CD4-positive, alpha-beta memory T cell (primary cell): ENCODE results near the gene LYRM4. TPM values are rescaled to one million over a fixed set of nuclear protein-coding genes. Genes with fewer than 3 reads are reported as not detected.

Experiments
- CTCF ChIA-PET: fragments of 350-600 bp; sonication (Branson Sonifier 250); formaldehyde crosslinking; loops from one replicate; lab custom pipeline; 2021; ENCODE audit warnings: inconsistent platforms; ENCODE audit not compliant: partially characterized antibody; lab: Charles Lee
- POLR2A ChIA-PET: fragments of 350-600 bp; sonication (Branson Sonifier 250); formaldehyde crosslinking; loops from one replicate; lab custom pipeline; 2021; ENCODE audit not compliant: partially characterized antibody; lab: Charles Lee
- DNase-seq, 5 donors: peaks; one replicate each; pipeline versions ENCODE4 v3.0.0 to v3.0.0-alpha.2; 2020 to 2022; ENCODE audit warnings: mixed read lengths in 1 of 5
- H3K27ac ChIP-seq: one replicate; pipeline ENCODE4 v1.7.0; 2013; ENCODE audit warnings: low read depth, low read length
- H3K27me3 ChIP-seq: 2 replicates; pipeline ENCODE4 v1.7.0; 2013; ENCODE audit warnings: mild to moderate bottlenecking, low read length, moderate library complexity; ENCODE audit not compliant: insufficient read depth
- H3K36me3 ChIP-seq: 2 replicates; pipeline ENCODE4 v1.7.0; 2013; ENCODE audit warnings: mild to moderate bottlenecking, low read length, moderate library complexity; ENCODE audit not compliant: insufficient read depth
- H3K4me1 ChIP-seq: 2 replicates; pipeline ENCODE4 v1.7.0; 2013; ENCODE audit warnings: mild to moderate bottlenecking, low read length, moderate library complexity; ENCODE audit not compliant: insufficient read depth
- H3K4me3 ChIP-seq, 2 donors: one replicate each; pipeline ENCODE4 v1.7.0; 2013; ENCODE audit warnings: low read length in 2 of 2, mild to moderate bottlenecking in 1 of 2
- H3K9me3 ChIP-seq, 2 donors: one replicate each; pipeline ENCODE4 v1.7.0; 2013; ENCODE audit warnings: low read length in 2 of 2, control low read depth in 1 of 2; ENCODE audit not compliant: control insufficient read depth in 1 of 2
- H3K27ac Mint-ChIP-seq, 7 donors: one replicate each; pipeline ENCODE4 v1.8.0; 2020 to 2021; ENCODE audit warnings: mixed read lengths in 7 of 7, mild to moderate bottlenecking in 6 of 7, inconsistent platforms in 3 of 7, moderate library complexity in 3 of 7
- H3K27me3 Mint-ChIP-seq, 2 donors: one replicate each; pipeline ENCODE4 v1.8.0; 2020 to 2021; ENCODE audit warnings: mixed read lengths in 2 of 2
- H3K36me3 Mint-ChIP-seq, 2 donors: one replicate each; pipeline ENCODE4 v1.8.0; 2020 to 2021; ENCODE audit warnings: mixed read lengths in 2 of 2, inconsistent platforms in 1 of 2, mild to moderate bottlenecking in 1 of 2
- H3K4me1 Mint-ChIP-seq, 4 donors: one replicate each; pipeline ENCODE4 v1.8.0; 2020 to 2021; ENCODE audit warnings: mixed read lengths in 4 of 4, mild to moderate bottlenecking in 1 of 4
- H3K4me3 Mint-ChIP-seq, 8 donors: one replicate each; pipeline ENCODE4 v1.8.0; 2020 to 2021; ENCODE audit warnings: mixed read lengths in 8 of 8, mild to moderate bottlenecking in 7 of 8, moderate library complexity in 6 of 8, inconsistent platforms in 3 of 8
- H3K9me3 Mint-ChIP-seq, 8 donors: one replicate each; pipeline ENCODE4 v1.8.0; 2020 to 2021; ENCODE audit warnings: mixed read lengths in 8 of 8, mild to moderate bottlenecking in 5 of 8, inconsistent platforms in 3 of 8, moderate library complexity in 1 of 8
- intact Hi-C: fragments of 100-400 bp; cut with micrococcal nuclease; formaldehyde crosslinking; loops from one replicate; pipeline ENCODE4 v1.15.1; 2023
- polyA plus RNA-seq, 2 donors: library from polyadenylated mRNA; unstranded; fragments of 300-500 nt; fragmentation: Illumina TruSeq; gene quantifications; one replicate each; pipeline ENCODE4 v1.2.3, GENCODE V29; 2021
- total RNA-seq, 2 experiments: library from RNA; stranded (reverse); gene quantifications; one replicate each; pipeline ENCODE4 v1.2.3, GENCODE V29; 2021

LYRM4 gene
- total and polyA plus RNA-seq, 4 experiments from 2014 or later: 10.6 to 26.4 (median 15.2) TPM

DNA sequence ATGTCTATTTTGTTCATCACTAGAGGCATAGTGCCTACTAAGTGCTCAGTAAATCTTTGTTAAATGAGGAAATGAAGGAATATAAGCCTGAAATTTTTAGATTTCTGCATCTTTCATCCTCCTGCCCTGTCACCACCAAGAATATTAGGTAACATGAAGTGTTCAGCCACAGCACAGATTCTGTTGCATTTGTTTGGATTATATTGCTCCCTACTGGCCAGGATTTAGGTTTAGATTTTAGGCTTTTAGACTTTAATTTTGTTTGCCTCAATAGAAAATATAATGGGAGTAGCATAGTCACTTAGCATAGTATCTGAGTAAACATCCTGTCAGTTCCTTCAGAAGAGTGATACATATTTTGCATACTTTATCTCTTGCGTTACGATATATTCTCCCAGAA is 14.7 kb upstream of the LYRM4 start:
- CTCF ChIA-PET: interaction anchor here (0.7 to 1.1 kb wide), 3 partner anchors 9 to 132 kb away, joined by 3 read pairs; no protein-coding TSS in a partner anchor
- intact Hi-C loops: no loop called here
- no peak overlapping the region for H3K27ac ChIP-seq
- Mint-ChIP-seq H3K36me3 (peaks cover 11 to 25% of the 10 kb centered on the region in 2 donors), H3K9me3 (peaks cover 0 to 1% (median 0%) of the 10 kb centered on the region in 8 donors), H3K27ac (no peak overlapping the region), H3K4me1 (peaks cover 38 to 56% (median 44%) of the 10 kb centered on the region in 4 donors), H3K4me3 (no peak overlapping the region), H3K27me3 (no peaks in the 10 kb centered on the region)
- H3K4me3 ChIP-seq: no peak overlapping the region
- no peaks in the 10 kb centered on the region for H3K9me3 ChIP-seq
- DNase-seq: no peak
- peaks cover 38% of the 10 kb centered on the region for H3K4me1 ChIP-seq
- POLR2A ChIA-PET: no interaction called here
- no peaks in the 10 kb centered on the region for H3K36me3 ChIP-seq
- no peaks in the 10 kb centered on the region for H3K27me3 ChIP-seq

GRCh38 chr6:5274231-5274630 is 13.5 kb upstream of the LYRM4 start:
- peaks cover 28% of the 10 kb centered on the region for H3K4me1 ChIP-seq
- Mint-ChIP-seq H3K36me3 (peaks cover 13 to 28% of the 10 kb centered on the region in 2 donors), H3K4me3 (peak overlapping the region in 2 of 8 donors; percentile 3 to 4), H3K9me3 (no peaks in the 10 kb centered on the region), H3K27me3 (no peaks in the 10 kb centered on the region), H3K27ac (peak overlapping the region in 1 of 7 donors; percentile 25), H3K4me1 (peaks cover 28 to 45% (median 34%) of the 10 kb centered on the region in 4 donors)
- no peak overlapping the region for H3K27ac ChIP-seq
- no peaks in the 10 kb centered on the region for H3K9me3 ChIP-seq
- no peak overlapping the region for H3K4me3 ChIP-seq
- no peaks in the 10 kb centered on the region for H3K27me3 ChIP-seq
- intact Hi-C loops: no loop called here
- ChIA-PET POLR2A (no interaction called here), CTCF (interaction anchor here (1.2 kb wide), 1 partner anchor 133 kb away, joined by 4 read pairs; no protein-coding TSS in a partner anchor)
- DNase-seq: no peak
- H3K36me3 ChIP-seq: no peaks in the 10 kb centered on the region

DNA sequence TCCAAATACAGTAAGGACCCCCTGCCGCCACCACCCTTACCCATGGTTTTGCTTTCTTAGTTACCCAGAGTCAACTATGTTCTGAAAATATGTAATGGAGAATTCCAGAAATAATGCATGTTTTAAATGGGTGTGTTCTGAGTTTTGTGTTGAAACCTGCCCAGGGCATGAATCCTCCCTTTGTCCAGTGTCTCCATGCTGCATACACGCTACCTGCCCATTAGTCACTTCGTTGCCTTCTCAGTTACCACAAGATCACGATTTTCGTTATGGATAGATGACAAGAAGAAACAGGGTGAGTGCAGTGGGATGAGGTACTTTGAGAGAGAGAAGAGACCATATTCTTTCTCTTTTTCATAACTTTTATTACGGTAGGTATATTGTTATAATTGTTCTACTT is 11.2 kb upstream of the LYRM4 start:
- Mint-ChIP-seq H3K4me1 (peaks cover 25 to 39% (median 30%) of the 10 kb centered on the region in 4 donors), H3K27ac (no peak overlapping the region), H3K36me3 (peaks cover 20 to 34% of the 10 kb centered on the region in 2 donors), H3K27me3 (no peaks in the 10 kb centered on the region), H3K9me3 (no peaks in the 10 kb centered on the region), H3K4me3 (no peak overlapping the region)
- POLR2A ChIA-PET: no interaction called here
- Histone ChIP-seq H3K4me3 (no peak overlapping the region), H3K4me1 (peaks cover 24% of the 10 kb centered on the region), H3K36me3 (no peaks in the 10 kb centered on the region), H3K9me3 (no peaks in the 10 kb centered on the region), H3K27ac (no peak overlapping the region), H3K27me3 (no peaks in the 10 kb centered on the region)
- intact Hi-C loops: no loop called here
- DNase-seq: no peak
- CTCF ChIA-PET: interaction anchor here (0.9 to 1.4 kb wide), 3 partner anchors 8 to 31 kb away, joined by 3 read pairs; no protein-coding TSS in a partner anchor

DNA sequence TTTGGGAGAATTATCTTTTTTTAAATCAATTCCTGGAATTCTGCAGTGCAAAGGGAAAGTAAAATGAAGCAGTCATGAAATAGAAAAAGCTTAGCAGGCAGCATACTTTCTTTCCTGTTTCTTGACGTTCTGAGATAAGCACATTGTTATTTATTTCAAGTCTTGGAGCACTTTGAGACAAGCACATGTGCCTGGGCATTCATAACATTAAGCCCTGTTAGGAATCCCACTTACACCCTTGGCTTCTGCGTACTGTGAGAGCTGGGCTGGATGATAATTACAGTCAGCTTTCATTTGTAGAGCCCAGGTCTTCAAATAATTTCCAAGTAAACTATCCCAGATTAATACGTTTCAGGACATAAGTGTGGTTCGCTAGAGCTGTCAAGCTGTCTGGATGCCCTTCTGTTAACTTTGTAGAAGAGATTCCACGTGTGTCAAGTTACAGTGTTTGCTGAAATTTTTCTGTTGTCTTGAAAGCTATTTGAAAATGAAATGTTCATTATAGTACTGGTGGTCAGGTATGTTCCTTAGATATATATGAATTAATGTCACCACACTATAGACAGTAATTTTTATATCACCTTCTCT is 9.4 kb upstream of the LYRM4 start:
- no peak overlapping the region for H3K4me3 Mint-ChIP-seq
- no peak overlapping the region for H3K27ac Mint-ChIP-seq
- no peak overlapping the region for H3K27ac ChIP-seq
- no peaks in the 10 kb centered on the region for H3K36me3 ChIP-seq
- H3K36me3 Mint-ChIP-seq: peaks cover 24 to 39% of the 10 kb centered on the region in 2 donors
- no peaks in the 10 kb centered on the region for H3K9me3 ChIP-seq
- peaks cover 24% of the 10 kb centered on the region for H3K4me1 ChIP-seq
- H3K27me3 ChIP-seq: no peaks in the 10 kb centered on the region
- ChIA-PET POLR2A (no interaction called here), CTCF (no interaction called here)
- H3K4me3 ChIP-seq: no peak overlapping the region
- peaks cover 26 to 39% (median 29%) of the 10 kb centered on the region in 4 donors for H3K4me1 Mint-ChIP-seq
- intact Hi-C loops: no loop called here
- no peak for DNase-seq
- H3K9me3 Mint-ChIP-seq: no peaks in the 10 kb centered on the region
- H3K27me3 Mint-ChIP-seq: no peaks in the 10 kb centered on the region

DNA sequence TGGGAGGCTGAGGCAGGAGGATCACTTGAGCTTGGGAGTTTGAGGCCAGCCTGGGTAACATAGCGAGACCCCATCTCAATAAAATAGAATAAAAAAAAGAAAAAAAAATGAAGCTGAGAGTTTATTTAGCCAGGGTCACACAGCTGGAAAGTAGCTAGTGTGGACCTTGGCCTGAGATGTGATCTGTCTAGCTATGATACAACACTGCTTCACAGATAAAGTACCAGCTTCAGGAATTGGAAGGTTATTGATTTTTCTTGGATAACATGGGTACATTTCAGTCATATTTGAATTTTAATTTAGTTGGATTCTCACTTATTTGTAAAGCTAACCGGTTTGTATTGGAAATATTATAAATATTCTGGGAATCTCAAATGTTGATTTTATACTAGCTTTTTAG is 5.7 kb upstream of the LYRM4 start:
- intact Hi-C loops: loop anchor here (10.0 kb wide), 1 partner anchor 738 kb away; the partner anchor contains the start of gene NRN1
- Histone ChIP-seq H3K9me3 (no peaks in the 10 kb centered on the region), H3K27me3 (no peaks in the 10 kb centered on the region), H3K36me3 (no peaks in the 10 kb centered on the region), H3K4me3 (no peak overlapping the region), H3K4me1 (peaks cover 11% of the 10 kb centered on the region), H3K27ac (no peak overlapping the region)
- POLR2A ChIA-PET: no interaction called here
- Mint-ChIP-seq H3K27me3 (no peaks in the 10 kb centered on the region), H3K9me3 (no peaks in the 10 kb centered on the region), H3K36me3 (peaks cover 24 to 27% of the 10 kb centered on the region in 2 donors), H3K4me3 (no peak overlapping the region), H3K27ac (peak overlapping the region in 1 of 7 donors; percentile 43), H3K4me1 (peaks cover 10 to 26% (median 20%) of the 10 kb centered on the region in 4 donors)
- no peak for DNase-seq
- CTCF ChIA-PET: interaction anchor here (0.7 to 2.4 kb wide), 5 partner anchors 10 to 122 kb away, joined by 3 to 10 read pairs (median 3); no protein-coding TSS in a partner anchor

DNA sequence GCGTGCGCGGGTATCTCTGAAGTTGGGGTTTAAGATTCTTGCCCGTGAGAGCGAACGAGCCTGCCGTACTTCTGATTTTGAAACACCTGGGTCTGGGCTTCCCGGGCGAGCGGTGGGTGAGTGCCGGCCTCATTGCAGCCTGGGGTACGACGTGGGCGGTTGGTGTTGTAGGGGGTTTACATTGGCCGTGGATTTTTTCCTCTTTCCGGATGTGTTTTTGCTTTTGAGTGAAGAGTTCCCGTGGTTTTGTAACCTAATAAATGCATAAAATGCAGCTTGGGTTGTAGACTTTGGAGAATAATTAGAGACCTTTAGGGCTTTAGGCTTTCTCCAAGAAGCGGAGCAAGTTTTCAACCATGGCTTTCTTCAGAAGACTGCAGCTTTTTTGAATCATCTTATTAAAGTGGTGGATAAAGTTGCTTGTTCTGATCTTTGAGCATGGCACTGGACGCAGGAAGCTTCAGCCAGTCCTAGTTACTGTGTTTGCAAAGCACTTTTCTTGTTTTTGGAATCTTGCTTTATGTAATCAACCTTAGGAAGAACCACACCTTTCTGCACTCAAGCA is 877 bp upstream of the LYRM4 start:
- Histone ChIP-seq H3K36me3 (no peaks in the 10 kb centered on the region), H3K9me3 (no peaks in the 10 kb centered on the region), H3K4me3 (peak overlapping the region; percentile 95 to 96), H3K27ac (peak overlapping the region; percentile 95), H3K4me1 (peaks cover 21% of the 10 kb centered on the region), H3K27me3 (no peaks in the 10 kb centered on the region)
- no peaks in the 10 kb centered on the region for H3K9me3 Mint-ChIP-seq
- intact Hi-C loops: loop anchor here (1.0 to 10.0 kb wide), 7 partner anchors 87 to 1904 kb away; partner anchors contain the start of genes CDYL, NRN1 and RREB1
- ChIA-PET POLR2A (interaction anchor here (1.3 to 2.7 kb wide), 5 partner anchors 87 to 1397 kb away, joined by 3 to 17 read pairs (median 5); partner anchors contain the start of gene RPP40), CTCF (interaction anchor here (1.2 to 1.4 kb wide), 2 partner anchors 87 to 118 kb away, joined by 3 to 4 read pairs; no protein-coding TSS in a partner anchor)
- H3K4me1 Mint-ChIP-seq: peaks cover 20 to 42% (median 30%) of the 10 kb centered on the region in 4 donors
- H3K27ac Mint-ChIP-seq: peak overlapping the region; percentile 99 to 100 (median 100)
- no peaks in the 10 kb centered on the region for H3K27me3 Mint-ChIP-seq
- H3K4me3 Mint-ChIP-seq: peak overlapping the region; percentile 96 to 99 (median 99)
- H3K36me3 Mint-ChIP-seq: peaks cover 6 to 14% of the 10 kb centered on the region in 2 donors
- peak in 1 of 5 donors; percentile 11 for DNase-seq
